ENCODE data around the gene SH3BGRL3.

The SH3BGRL3 gene

DNA sequence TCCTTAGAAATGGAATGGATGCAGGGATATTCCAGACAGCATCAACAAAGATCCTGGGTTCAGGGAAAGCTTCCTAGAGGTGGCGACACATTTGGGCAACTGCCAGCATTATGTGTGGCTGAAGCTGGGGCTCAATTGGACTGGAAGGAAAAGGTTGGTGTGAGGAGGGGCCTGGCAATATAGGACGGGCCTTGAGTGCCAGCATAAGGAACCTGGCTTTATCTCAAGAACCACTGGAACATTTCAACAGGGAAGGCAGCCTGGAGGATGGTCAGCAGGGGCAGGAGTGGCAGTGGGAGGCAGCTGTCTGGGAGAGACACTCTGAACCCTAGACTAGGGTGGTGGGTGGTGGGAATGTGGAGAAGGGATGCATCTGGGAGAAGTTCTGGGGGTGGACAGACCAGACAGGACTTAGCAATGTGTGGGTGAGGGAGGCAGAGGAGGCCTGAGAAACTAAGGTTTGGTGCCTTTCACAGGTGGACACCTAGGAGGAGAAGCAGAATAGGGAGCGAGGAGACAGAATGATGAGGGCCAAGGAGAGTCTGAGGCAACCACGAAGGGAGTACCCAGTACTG, 3.5 kb downstream of the SH3BGRL3 start:
- Histone ChIP-seq H4K5ac (ENCODE audit: low read length) (no peak overlapping the region), H3K4me2 (ENCODE audit: low read length) (no peak overlapping the region), H2AK5ac (ENCODE audit: low read length) (no peak overlapping the region), H3K27me3 (ENCODE audit: insufficient read depth, low read length, poor library complexity) (no peaks in the 10 kb centered on the region), H3K79me2 (ENCODE audit: control insufficient read depth, insufficient read depth, low read length) (no peaks in the 10 kb centered on the region), H3K23ac (ENCODE audit: low read length) (no peak overlapping the region), H3K27ac (ENCODE audit: low read depth, low read length) (no peak overlapping the region), H3K9ac (ENCODE audit: low read length) (no peak overlapping the region), H3K56ac (ENCODE audit: low read length) (no peak overlapping the region), H2BK15ac (replicated peaks; ENCODE audit: low read depth) (no peak overlapping the region), H2BK120ac (ENCODE audit: low read depth, low read length) (no peak overlapping the region), H3K4me3 (ENCODE audit: low read length) (no peak overlapping the region), H2BK5ac (ENCODE audit: low read length) (no peak overlapping the region), H3K4me1 (ENCODE audit: control insufficient read depth, low read depth, low read length) (peaks cover 13% of the 10 kb centered on the region), H3K36me3 (ENCODE audit: control insufficient read depth, insufficient read depth, low read length) (no peaks in the 10 kb centered on the region), H4K8ac (ENCODE audit: low read depth, low read length) (no peak overlapping the region), H3K18ac (ENCODE audit: low read length) (no peak overlapping the region), H3K4ac (ENCODE audit: low read depth, low read length) (no peak overlapping the region), H3K79me1 (ENCODE audit: low read length) (peaks cover 1% of the 10 kb centered on the region)
- no peak for DNase-seq
- no CpG with 5 or more reads among the region's 4 CpGs for WGBS (ENCODE audit: extremely low coverage, insufficient coverage, low lambda C conversion rate)

DNA sequence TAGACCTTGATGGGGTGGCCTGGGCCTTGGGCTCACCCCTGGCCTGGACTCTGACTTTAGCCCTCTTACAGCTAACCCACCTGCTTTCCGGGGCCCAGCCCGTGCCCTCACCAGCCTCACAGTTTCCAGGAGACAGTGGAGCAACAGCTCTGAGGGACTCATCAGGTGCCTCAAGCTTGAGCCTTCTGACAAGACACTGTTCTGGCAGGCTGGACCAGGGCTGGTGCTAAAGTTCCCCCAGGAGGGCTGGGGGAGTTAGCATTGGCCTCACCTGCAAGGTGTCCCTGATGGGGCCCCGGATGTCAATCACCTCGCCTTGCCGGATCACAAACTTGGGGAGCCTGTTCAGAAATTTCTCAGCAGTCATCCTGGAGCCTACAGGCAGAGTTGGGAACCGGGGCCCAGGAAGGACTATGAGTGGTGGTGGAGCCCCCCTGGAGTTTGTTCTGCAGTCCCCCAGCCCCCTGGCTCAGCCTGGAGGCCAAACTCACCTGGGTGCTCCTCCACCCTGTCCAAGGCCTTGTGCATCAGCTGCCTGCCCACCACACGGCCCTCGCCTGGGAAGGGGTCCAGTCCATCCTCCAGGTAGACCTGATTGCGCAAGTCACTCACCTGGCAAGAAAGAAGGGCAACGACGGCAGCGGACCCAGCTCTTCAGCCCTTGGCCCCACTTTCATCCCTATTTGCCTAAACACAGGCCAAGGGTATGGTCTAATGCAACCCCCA, 4.1 kb downstream of the SH3BGRL3 start:
- H3K4me2 ChIP-seq (ENCODE audit: low read length), result no peak overlapping the region
- H3K4me3 ChIP-seq (ENCODE audit: low read length), result no peak overlapping the region
- no peak overlapping the region for H3K9ac ChIP-seq (ENCODE audit: low read length)
- H3K27me3 ChIP-seq (ENCODE audit: insufficient read depth, low read length, poor library complexity), result no peaks in the 10 kb centered on the region
- H3K18ac ChIP-seq (ENCODE audit: low read length), result no peak overlapping the region
- H2BK5ac ChIP-seq (ENCODE audit: low read length), result no peak overlapping the region
- peaks cover 13% of the 10 kb centered on the region for H3K4me1 ChIP-seq (ENCODE audit: control insufficient read depth, low read depth, low read length)
- no peak overlapping the region for H4K8ac ChIP-seq (ENCODE audit: low read depth, low read length)
- H3K27ac ChIP-seq (ENCODE audit: low read depth, low read length), result no peak overlapping the region
- H3K4ac ChIP-seq (ENCODE audit: low read depth, low read length), result no peak overlapping the region
- no peak overlapping the region for H2AK5ac ChIP-seq (ENCODE audit: low read length)
- no CpG with 5 or more reads among the region's 12 CpGs for WGBS (ENCODE audit: extremely low coverage, insufficient coverage, low lambda C conversion rate)
- H3K23ac ChIP-seq (ENCODE audit: low read length), result no peak overlapping the region
- no peaks in the 10 kb centered on the region for H3K36me3 ChIP-seq (ENCODE audit: control insufficient read depth, insufficient read depth, low read length)
- H3K56ac ChIP-seq (ENCODE audit: low read length), result no peak overlapping the region
- no peaks in the 10 kb centered on the region for H3K79me2 ChIP-seq (ENCODE audit: control insufficient read depth, insufficient read depth, low read length)
- H2BK15ac ChIP-seq (replicated peaks; ENCODE audit: low read depth), result no peak overlapping the region
- DNase-seq, result no peak
- no peak overlapping the region for H4K5ac ChIP-seq (ENCODE audit: low read length)
- peaks cover 1% of the 10 kb centered on the region for H3K79me1 ChIP-seq (ENCODE audit: low read length)
- H2BK120ac ChIP-seq (ENCODE audit: low read depth, low read length), result no peak overlapping the region

DNA sequence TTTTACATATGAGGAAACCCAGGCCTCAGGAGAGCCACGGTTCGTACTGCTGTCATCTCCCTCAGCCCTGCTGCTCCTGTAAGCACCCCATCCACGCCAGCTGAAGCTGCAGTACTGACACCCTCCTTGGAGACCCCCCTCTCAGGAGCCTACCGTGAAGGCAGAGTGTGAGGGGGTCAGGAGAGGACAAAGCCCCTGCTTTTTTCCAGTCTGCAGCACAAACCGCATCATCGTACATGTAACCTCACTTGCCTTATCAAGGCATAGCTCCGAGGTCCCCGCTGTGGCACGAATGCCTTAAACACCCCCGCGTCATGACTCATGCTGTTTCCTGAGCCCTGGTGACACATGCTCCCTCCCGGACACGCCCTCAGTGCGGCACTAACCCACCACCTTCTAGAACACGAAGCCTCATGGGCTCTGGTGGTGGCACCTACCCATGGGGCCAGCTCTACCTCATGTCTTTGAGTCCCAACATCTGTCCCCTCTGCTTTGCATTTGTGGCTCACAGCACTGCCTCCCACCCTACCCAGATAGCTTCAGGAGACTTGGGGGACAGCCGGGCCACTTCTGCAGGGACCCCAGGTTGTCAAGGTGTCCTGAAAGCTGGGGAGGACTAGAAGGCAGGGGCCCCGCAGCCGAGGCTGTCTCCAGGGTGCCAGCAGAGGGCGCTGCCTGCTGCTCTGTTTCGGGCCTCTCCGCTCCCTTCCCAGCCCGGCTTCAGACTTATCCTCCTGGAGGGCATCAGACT, 4.9 kb downstream of the SH3BGRL3 start:
- no peak overlapping the region for H4K5ac ChIP-seq (ENCODE audit: low read length)
- H3K27me3 ChIP-seq (ENCODE audit: insufficient read depth, low read length, poor library complexity), result no peaks in the 10 kb centered on the region
- H3K9ac ChIP-seq (ENCODE audit: low read length), result peak overlapping the region; percentile 23
- no peak overlapping the region for H3K4ac ChIP-seq (ENCODE audit: low read depth, low read length)
- H3K79me2 ChIP-seq (ENCODE audit: control insufficient read depth, insufficient read depth, low read length), result no peaks in the 10 kb centered on the region
- H3K4me3 ChIP-seq (ENCODE audit: low read length), result no peak overlapping the region
- no peak overlapping the region for H3K27ac ChIP-seq (ENCODE audit: low read depth, low read length)
- no peaks in the 10 kb centered on the region for H3K36me3 ChIP-seq (ENCODE audit: control insufficient read depth, insufficient read depth, low read length)
- H3K56ac ChIP-seq (ENCODE audit: low read length), result no peak overlapping the region
- H3K23ac ChIP-seq (ENCODE audit: low read length), result no peak overlapping the region
- H3K79me1 ChIP-seq (ENCODE audit: low read length), result peaks cover 1% of the 10 kb centered on the region
- H3K18ac ChIP-seq (ENCODE audit: low read length), result no peak overlapping the region
- H2BK120ac ChIP-seq (ENCODE audit: low read depth, low read length), result no peak overlapping the region
- no peak overlapping the region for H2AK5ac ChIP-seq (ENCODE audit: low read length)
- peaks cover 9% of the 10 kb centered on the region for H3K4me1 ChIP-seq (ENCODE audit: control insufficient read depth, low read depth, low read length)
- peak; percentile 82 for DNase-seq
- no peak overlapping the region for H2BK5ac ChIP-seq (ENCODE audit: low read length)
- H4K8ac ChIP-seq (ENCODE audit: low read depth, low read length), result no peak overlapping the region
- no peak overlapping the region for H2BK15ac ChIP-seq (replicated peaks; ENCODE audit: low read depth)
- no CpG with 5 or more reads among the region's 22 CpGs for WGBS (ENCODE audit: extremely low coverage, insufficient coverage, low lambda C conversion rate)
- no peak overlapping the region for H3K4me2 ChIP-seq (ENCODE audit: low read length)

DNA sequence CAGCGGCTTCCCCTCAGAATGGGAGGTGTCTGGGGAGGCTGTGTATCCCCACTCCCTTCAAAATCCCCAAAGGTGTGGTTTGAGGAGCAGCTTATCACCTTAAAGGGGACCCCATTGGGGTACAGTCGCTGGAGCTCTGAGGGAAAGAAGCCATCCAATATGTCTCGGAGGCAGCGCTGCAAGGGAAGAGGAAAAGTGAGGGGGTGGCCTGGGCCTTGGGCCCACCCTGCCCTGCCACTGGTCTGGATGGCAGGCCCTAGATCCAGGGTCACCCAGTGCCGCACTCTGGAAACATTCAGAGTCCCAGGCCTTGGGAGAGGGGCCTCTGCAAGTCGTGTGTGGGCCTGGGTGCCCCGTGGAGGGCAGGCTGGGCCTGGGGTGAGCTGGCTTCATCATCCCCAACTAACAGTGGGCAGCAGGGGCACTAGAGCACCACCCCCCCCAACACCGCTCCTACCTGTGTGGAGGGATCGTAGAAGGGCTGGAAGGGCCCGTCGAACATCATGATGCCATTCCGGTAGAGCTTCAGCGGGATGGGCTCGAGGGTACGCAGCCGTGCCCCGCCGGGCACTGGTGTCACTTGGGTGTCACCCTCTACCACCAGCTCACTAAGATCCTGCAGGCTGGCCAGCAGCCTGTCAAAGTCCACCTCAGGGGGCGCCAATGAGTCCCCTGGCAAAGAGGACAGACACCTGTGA, 5.6 kb downstream of the SH3BGRL3 start:
- H2BK15ac ChIP-seq (replicated peaks; ENCODE audit: low read depth), result no peak overlapping the region
- H2BK5ac ChIP-seq (ENCODE audit: low read length), result no peak overlapping the region
- H3K4ac ChIP-seq (ENCODE audit: low read depth, low read length), result no peak overlapping the region
- no peak overlapping the region for H2AK5ac ChIP-seq (ENCODE audit: low read length)
- no peak overlapping the region for H3K9ac ChIP-seq (ENCODE audit: low read length)
- peaks cover 1% of the 10 kb centered on the region for H3K79me1 ChIP-seq (ENCODE audit: low read length)
- H3K4me1 ChIP-seq (ENCODE audit: control insufficient read depth, low read depth, low read length), result peaks cover 14% of the 10 kb centered on the region
- DNase-seq, result peak; percentile 90
- no peak overlapping the region for H3K4me3 ChIP-seq (ENCODE audit: low read length)
- H3K56ac ChIP-seq (ENCODE audit: low read length), result peak overlapping the region; percentile 53
- H4K5ac ChIP-seq (ENCODE audit: low read length), result no peak overlapping the region
- no peak overlapping the region for H3K27ac ChIP-seq (ENCODE audit: low read depth, low read length)
- H4K8ac ChIP-seq (ENCODE audit: low read depth, low read length), result no peak overlapping the region
- no peaks in the 10 kb centered on the region for H3K27me3 ChIP-seq (ENCODE audit: insufficient read depth, low read length, poor library complexity)
- no peaks in the 10 kb centered on the region for H3K36me3 ChIP-seq (ENCODE audit: control insufficient read depth, insufficient read depth, low read length)
- H3K23ac ChIP-seq (ENCODE audit: low read length), result no peak overlapping the region
- WGBS (ENCODE audit: extremely low coverage, insufficient coverage, low lambda C conversion rate), result no CpG with 5 or more reads among the region's 19 CpGs
- no peaks in the 10 kb centered on the region for H3K79me2 ChIP-seq (ENCODE audit: control insufficient read depth, insufficient read depth, low read length)
- H3K4me2 ChIP-seq (ENCODE audit: low read length), result no peak overlapping the region
- no peak overlapping the region for H2BK120ac ChIP-seq (ENCODE audit: low read depth, low read length)
- no peak overlapping the region for H3K18ac ChIP-seq (ENCODE audit: low read length)

DNA sequence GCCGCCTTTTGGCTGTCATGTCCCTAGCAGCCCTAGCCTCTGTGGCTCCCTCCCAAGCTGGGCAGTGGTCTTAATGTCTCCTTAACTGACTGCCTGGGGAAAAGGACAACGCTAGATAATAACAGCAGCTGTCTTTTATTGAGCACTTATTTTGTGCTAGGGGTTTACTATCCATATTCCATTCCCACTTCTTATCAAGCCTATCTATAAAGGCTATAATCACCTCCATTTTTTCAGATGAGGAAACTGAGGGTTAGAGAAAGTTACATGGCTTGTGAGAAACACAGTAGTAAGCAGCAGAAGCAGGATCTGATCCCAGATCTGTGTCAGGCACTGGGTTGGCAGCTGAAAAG, 6.2 kb downstream of the SH3BGRL3 start:
- Histone ChIP-seq H4K5ac (ENCODE audit: low read length) (no peak overlapping the region), H3K79me2 (ENCODE audit: control insufficient read depth, insufficient read depth, low read length) (no peaks in the 10 kb centered on the region), H3K4me1 (ENCODE audit: control insufficient read depth, low read depth, low read length) (peaks cover 16% of the 10 kb centered on the region), H2BK15ac (replicated peaks; ENCODE audit: low read depth) (no peak overlapping the region), H3K27me3 (ENCODE audit: insufficient read depth, low read length, poor library complexity) (no peaks in the 10 kb centered on the region), H3K9ac (ENCODE audit: low read length) (no peak overlapping the region), H3K4ac (ENCODE audit: low read depth, low read length) (no peak overlapping the region), H3K23ac (ENCODE audit: low read length) (no peak overlapping the region), H2AK5ac (ENCODE audit: low read length) (no peak overlapping the region), H3K36me3 (ENCODE audit: control insufficient read depth, insufficient read depth, low read length) (no peaks in the 10 kb centered on the region), H3K18ac (ENCODE audit: low read length) (no peak overlapping the region), H2BK5ac (ENCODE audit: low read length) (no peak overlapping the region), H3K4me3 (ENCODE audit: low read length) (no peak overlapping the region), H2BK120ac (ENCODE audit: low read depth, low read length) (no peak overlapping the region), H3K4me2 (ENCODE audit: low read length) (no peak overlapping the region), H3K27ac (ENCODE audit: low read depth, low read length) (no peak overlapping the region), H3K56ac (ENCODE audit: low read length) (no peak overlapping the region), H4K8ac (ENCODE audit: low read depth, low read length) (no peak overlapping the region), H3K79me1 (ENCODE audit: low read length) (no peaks in the 10 kb centered on the region)
- no peak for DNase-seq
- WGBS (ENCODE audit: extremely low coverage, insufficient coverage, low lambda C conversion rate), result no CpG with 5 or more reads among the region's 2 CpGs

All from mesendoderm (in vitro differentiated cells).